ENCODE results near the gene OR2AK2.

- TF ChIP-seq CTCF (IDR thresholded peaks at IDR 0.05 in 2 of 3, conservative IDR thresholded peaks at IDR 0.05 in 1 of 3; ENCODE audit: borderline replicate concordance in 1 of 3, insufficient read depth in 1 of 3, low read depth in 2 of 3, low read length in 2 of 3) (no peak), POLR2AphosphoS5 (IDR thresholded peaks at IDR 0.05; ENCODE audit: low read depth, low read length) (no peak), EZH2phosphoT487 (IDR thresholded peaks at IDR 0.05; ENCODE audit: borderline replicate concordance) (no peak), SRF (IDR thresholded peaks at IDR 0.05; ENCODE audit: low read depth) (no peak), SIN3A (IDR thresholded peaks at IDR 0.05; ENCODE audit: low read depth) (no peak), POLR2A (IDR thresholded peaks at IDR 0.05; ENCODE audit: borderline replicate concordance, extremely low read depth, insufficient read depth, insufficient read length) (no peak), YY1 (IDR thresholded peaks at IDR 0.05; ENCODE audit: extremely low read depth, insufficient replicate concordance, low read depth, low read length) (no peak), EZH2 (IDR thresholded peaks at IDR 0.05) (no peak), ZNF274 (IDR thresholded peaks at IDR 0.05; ENCODE audit: low read depth, low read length) (no peak), REST (IDR thresholded peaks at IDR 0.05; ENCODE audit: low read depth) (no peak)
These were observed 33.8 kb downstream of the OR2AK2 start for GRCh38 chr1:247998811-247999210.
